Measurements from ENCODE around the gene FNDC1.

Gene FNDC1

DNA sequence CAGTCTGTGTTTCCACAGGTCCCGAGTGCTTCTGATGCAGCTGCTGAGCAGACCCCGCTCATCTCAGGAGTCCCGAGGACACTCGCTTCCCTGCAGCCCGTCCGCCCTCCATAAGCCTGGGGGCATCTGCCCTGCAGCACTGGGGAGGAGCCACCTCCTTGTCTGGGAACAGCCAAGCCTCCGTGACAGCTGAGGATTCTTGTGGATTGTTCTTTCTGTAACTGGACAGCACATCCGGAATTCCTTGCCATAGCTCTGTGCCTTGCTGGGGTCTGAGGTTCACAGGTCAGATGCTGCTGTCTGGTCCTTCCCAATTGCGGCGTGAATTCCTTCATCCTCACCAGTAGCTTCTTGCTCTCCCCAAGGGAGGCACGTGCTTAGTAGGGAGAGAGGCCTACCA lies 38.4 kb upstream of the FNDC1 start:
- Histone ChIP-seq H2AFZ (ENCODE audit: low read length) (no peak overlapping the region), H3K9ac (ENCODE audit: low read length) (no peak overlapping the region), H3K4me3 (ENCODE audit: low read depth, low read length, poor library complexity, severe bottlenecking) (no peak overlapping the region), H3K36me3 (ENCODE audit: insufficient read depth, low read length) (no peaks in the 10 kb centered on the region), H3K9me2 (ENCODE audit: low read depth, low read length) (no peaks in the 10 kb centered on the region), H3K79me2 (ENCODE audit: insufficient read depth, low read length) (no peaks in the 10 kb centered on the region), H3K27me3 (ENCODE audit: insufficient read depth, low read length) (no peaks in the 10 kb centered on the region), H4K20me1 (ENCODE audit: insufficient read depth, low read length) (no peaks in the 10 kb centered on the region), H3K27ac (ENCODE audit: low read depth, low read length, poor library complexity, severe bottlenecking) (no peak overlapping the region), H3K4me1 (ENCODE audit: insufficient read depth, low read length, severe bottlenecking) (peaks cover 39% of the 10 kb centered on the region), H3K9me3 (ENCODE audit: low read length) (no peaks in the 10 kb centered on the region), H3K4me2 (ENCODE audit: low read length) (no peak overlapping the region), H3F3A (ENCODE audit: insufficient read depth, low read length) (no peaks in the 10 kb centered on the region)
- TF ChIP-seq EZH2 (IDR thresholded peaks at IDR 0.05; ENCODE audit: borderline replicate concordance, low read length), result no peak
- TF ChIP-seq, protein P1, sequence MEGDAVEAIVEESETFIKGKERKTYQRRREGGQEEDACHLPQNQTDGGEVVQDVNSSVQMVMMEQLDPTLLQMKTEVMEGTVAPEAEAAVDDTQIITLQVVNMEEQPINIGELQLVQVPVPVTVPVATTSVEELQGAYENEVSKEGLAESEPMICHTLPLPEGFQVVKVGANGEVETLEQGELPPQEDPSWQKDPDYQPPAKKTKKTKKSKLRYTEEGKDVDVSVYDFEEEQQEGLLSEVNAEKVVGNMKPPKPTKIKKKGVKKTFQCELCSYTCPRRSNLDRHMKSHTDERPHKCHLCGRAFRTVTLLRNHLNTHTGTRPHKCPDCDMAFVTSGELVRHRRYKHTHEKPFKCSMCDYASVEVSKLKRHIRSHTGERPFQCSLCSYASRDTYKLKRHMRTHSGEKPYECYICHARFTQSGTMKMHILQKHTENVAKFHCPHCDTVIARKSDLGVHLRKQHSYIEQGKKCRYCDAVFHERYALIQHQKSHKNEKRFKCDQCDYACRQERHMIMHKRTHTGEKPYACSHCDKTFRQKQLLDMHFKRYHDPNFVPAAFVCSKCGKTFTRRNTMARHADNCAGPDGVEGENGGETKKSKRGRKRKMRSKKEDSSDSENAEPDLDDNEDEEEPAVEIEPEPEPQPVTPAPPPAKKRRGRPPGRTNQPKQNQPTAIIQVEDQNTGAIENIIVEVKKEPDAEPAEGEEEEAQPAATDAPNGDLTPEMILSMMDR (IDR thresholded peaks at IDR 0.05; ENCODE audit: low read length), result no peak

- Histone ChIP-seq H3K27ac (ENCODE audit: low read depth, low read length, poor library complexity, severe bottlenecking) (no peak overlapping the region), H3K4me1 (ENCODE audit: insufficient read depth, low read length, severe bottlenecking) (peaks cover 30% of the 10 kb centered on the region), H4K20me1 (ENCODE audit: insufficient read depth, low read length) (no peaks in the 10 kb centered on the region), H3K9me2 (ENCODE audit: low read depth, low read length) (no peaks in the 10 kb centered on the region), H3K4me3 (ENCODE audit: low read depth, low read length, poor library complexity, severe bottlenecking) (no peak overlapping the region), H3F3A (ENCODE audit: insufficient read depth, low read length) (no peaks in the 10 kb centered on the region), H3K9me3 (ENCODE audit: low read length) (no peaks in the 10 kb centered on the region), H2AFZ (ENCODE audit: low read length) (no peak overlapping the region), H3K9ac (ENCODE audit: low read length) (no peak overlapping the region), H3K27me3 (ENCODE audit: insufficient read depth, low read length) (no peaks in the 10 kb centered on the region; the same call in 1 of the 2 replicates), H3K36me3 (ENCODE audit: insufficient read depth, low read length) (no peaks in the 10 kb centered on the region), H3K4me2 (ENCODE audit: low read length) (no peak overlapping the region), H3K79me2 (ENCODE audit: insufficient read depth, low read length) (no peaks in the 10 kb centered on the region)
- no peak for TF ChIP-seq EZH2 (IDR thresholded peaks at IDR 0.05; ENCODE audit: borderline replicate concordance, low read length)
- TF ChIP-seq, protein P1 (IDR thresholded peaks at IDR 0.05; ENCODE audit: low read length), result no peak
Measured at GRCh38 chr6:159131709-159132108, 37.5 kb upstream of the FNDC1 start.

- no peak overlapping the region for H3K4me2 ChIP-seq (ENCODE audit: low read length)
- H3K27me3 ChIP-seq (ENCODE audit: insufficient read depth, low read length), result no peaks in the 10 kb centered on the region; the same call in 1 of the 2 replicates
- H3K79me2 ChIP-seq (ENCODE audit: insufficient read depth, low read length), result no peaks in the 10 kb centered on the region
- H3K36me3 ChIP-seq (ENCODE audit: insufficient read depth, low read length), result no peaks in the 10 kb centered on the region
- H4K20me1 ChIP-seq (ENCODE audit: insufficient read depth, low read length), result no peaks in the 10 kb centered on the region
- no peak overlapping the region for H2AFZ ChIP-seq (ENCODE audit: low read length)
- H3K9ac ChIP-seq (ENCODE audit: low read length), result no peak overlapping the region
- H3K9me2 ChIP-seq (ENCODE audit: low read depth, low read length), result no peaks in the 10 kb centered on the region
- H3F3A ChIP-seq (ENCODE audit: insufficient read depth, low read length), result no peaks in the 10 kb centered on the region
- H3K4me3 ChIP-seq (ENCODE audit: low read depth, low read length, poor library complexity, severe bottlenecking), result no peak overlapping the region
- H3K9me3 ChIP-seq (ENCODE audit: low read length), result no peaks in the 10 kb centered on the region
- H3K4me1 ChIP-seq (ENCODE audit: insufficient read depth, low read length, severe bottlenecking), result peaks cover 21% of the 10 kb centered on the region
- H3K27ac ChIP-seq (ENCODE audit: low read depth, low read length, poor library complexity, severe bottlenecking), result no peak overlapping the region
- TF ChIP-seq, protein P1 (IDR thresholded peaks at IDR 0.05; ENCODE audit: low read length), result no peak
- no peak for TF ChIP-seq EZH2 (IDR thresholded peaks at IDR 0.05; ENCODE audit: borderline replicate concordance, low read length)
Measured at GRCh38 chr6:159132664-159133063, 36.5 kb upstream of the FNDC1 start.
